ENCODE results near the gene CCKAR.

- TF ChIP-seq CTCF (IDR thresholded peaks at IDR 0.05 in 4 of 5, conservative IDR thresholded peaks at IDR 0.05 in 1 of 5) = no peak
- TF ChIP-seq POLR2A (IDR thresholded peaks at IDR 0.05) = no peak
These were observed 17.0 kb upstream of the CCKAR start for GRCh38 chr4:26507286-26507685.
